Activated T-helper 17 cell treated with anti-CD3 and anti-CD28 coated beads, Interleukin-2, amount 50 U/mL, for 72 hours (primary cell): ENCODE measurements around the gene C1orf185. TPM values are rescaled to one million over a fixed set of nuclear protein-coding genes. Genes with fewer than 3 reads are reported as not detected.

Experiments
- total RNA-seq, 2 donors: library from RNA; stranded (reverse); gene quantifications; one replicate each; pipeline ENCODE4 v1.2.3, GENCODE V29; 2022

The C1orf185 gene
- total RNA-seq, 2 donors from 2014 or later, result not detected

Other genes starting within 250 kb of the C1orf185 start
- gene FAF1, start 142.0 kb upstream of the C1orf185 start, total RNA-seq, result 10 to 100 TPM; 55.5 to 69.7 TPM
- gene CDKN2C, start 132.0 kb upstream of the C1orf185 start, total RNA-seq, result 10 to 100 TPM in 1 of 2 donors, 1 to 10 TPM in 1; 8.3 to 16.2 TPM
- gene RNF11, start 134.0 kb downstream of the C1orf185 start, total RNA-seq, result 10 to 100 TPM; 23.6 to 30.3 TPM
- under 1 TPM in 1 of 2 donors, not detected in 1; 0.74 TPM for gene TTC39A, start 228.3 kb downstream of the C1orf185 start, total RNA-seq